Fibroblast of gingiva (primary cell): Measurements from ENCODE around the gene TOGARAM2.

ENCODE experiments used
- DNase-seq: peaks from one replicate; pipeline ENCODE4 v3.0.0-alpha.2; 2011; ENCODE audit warnings: low read depth

TOGARAM2 gene

DNA sequence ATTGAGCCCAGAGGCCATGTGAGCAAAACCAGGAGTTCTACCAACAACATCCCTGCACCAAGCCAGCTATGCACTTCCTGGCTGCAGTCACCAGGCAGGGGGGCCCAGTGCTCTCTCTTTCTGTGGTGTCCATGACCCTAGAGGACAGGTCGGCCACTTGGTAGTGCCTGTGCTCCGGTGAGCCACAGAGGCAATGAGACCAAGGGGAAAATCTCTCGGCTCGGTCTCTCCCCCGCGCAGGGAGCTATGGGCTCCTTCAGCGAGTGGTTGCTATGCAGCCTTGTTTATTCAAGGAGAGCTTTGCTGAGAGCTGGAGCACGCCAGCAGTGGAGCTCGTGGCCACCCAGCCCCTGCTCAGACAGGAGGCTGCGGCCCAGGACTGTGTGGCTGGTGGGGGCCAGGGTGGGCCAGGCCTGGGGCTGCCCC is at the start of gene TOGARAM2:
TSS of gene TOGARAM2 (plus strand) at position 283 of the 426 bp plus-strand sequence. CDS start 13,537 bp downstream, outside the sequence.
- no peak for DNase-seq

GRCh38 chr2:28934769-28935168 is 46.3 kb upstream of the TOGARAM2 start:
- DNase-seq = no peak

DNA sequence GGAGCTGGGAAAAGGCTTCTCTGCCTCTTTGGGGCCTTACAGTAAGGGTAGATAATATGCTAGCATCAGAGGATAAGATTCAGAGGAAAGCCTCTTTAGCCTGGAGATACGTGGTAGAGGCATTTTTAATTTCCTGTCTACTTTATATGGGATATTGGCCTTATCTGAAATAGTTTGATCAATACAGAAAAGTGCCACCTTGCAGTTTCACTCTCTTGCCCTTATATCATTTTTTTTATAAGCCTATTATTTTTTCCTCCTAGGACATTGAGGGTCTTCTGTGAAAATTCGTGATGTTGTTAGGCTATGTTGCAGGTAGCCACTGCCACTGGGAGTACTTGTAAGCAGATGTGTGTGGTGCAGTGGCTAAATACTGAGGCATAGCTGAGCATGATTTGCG is 40.1 kb upstream of the TOGARAM2 start:
- no peak for DNase-seq

DNA sequence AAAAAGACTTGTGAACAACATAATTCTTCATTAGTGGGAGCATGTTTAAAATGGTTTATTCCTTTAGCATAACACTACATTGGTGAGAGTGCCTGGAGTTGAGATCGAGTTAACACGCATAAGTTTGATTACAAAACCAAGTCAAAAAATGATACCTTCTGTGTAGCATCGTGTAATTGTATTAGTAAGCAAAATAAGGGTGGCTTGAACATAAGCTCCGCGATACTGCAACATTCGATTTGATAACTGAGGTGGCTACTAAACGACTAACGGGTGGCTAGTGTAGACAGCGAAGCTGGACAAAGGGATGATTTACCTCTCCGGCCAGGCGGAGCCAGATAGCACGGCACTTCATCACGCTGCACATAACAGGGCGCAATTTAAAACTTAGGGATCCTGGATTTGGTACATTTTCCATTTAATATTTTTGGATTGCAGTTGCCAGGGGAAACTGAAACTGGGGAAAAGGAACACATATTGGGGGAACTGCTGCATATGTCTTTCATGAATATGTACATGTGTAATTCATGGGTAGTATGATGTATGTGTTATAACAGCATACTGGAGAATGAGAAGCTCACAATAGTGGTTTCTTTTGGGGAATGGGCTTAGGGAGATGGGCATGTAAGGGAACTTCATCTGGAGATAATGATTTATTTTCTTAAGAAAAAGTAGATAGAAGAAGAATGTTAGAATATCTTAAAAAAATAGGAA is 36.4 kb upstream of the TOGARAM2 start:
- no peak for DNase-seq

GRCh38 chr2:28948160-28948559 is 32.9 kb upstream of the TOGARAM2 start:
- no peak for DNase-seq

GRCh38 chr2:28949190-28949589 is 31.9 kb upstream of the TOGARAM2 start:
- no peak for DNase-seq

GRCh38 chr2:28949617-28950305 is 31.3 kb upstream of the TOGARAM2 start:
- DNase-seq = no peak

DNA sequence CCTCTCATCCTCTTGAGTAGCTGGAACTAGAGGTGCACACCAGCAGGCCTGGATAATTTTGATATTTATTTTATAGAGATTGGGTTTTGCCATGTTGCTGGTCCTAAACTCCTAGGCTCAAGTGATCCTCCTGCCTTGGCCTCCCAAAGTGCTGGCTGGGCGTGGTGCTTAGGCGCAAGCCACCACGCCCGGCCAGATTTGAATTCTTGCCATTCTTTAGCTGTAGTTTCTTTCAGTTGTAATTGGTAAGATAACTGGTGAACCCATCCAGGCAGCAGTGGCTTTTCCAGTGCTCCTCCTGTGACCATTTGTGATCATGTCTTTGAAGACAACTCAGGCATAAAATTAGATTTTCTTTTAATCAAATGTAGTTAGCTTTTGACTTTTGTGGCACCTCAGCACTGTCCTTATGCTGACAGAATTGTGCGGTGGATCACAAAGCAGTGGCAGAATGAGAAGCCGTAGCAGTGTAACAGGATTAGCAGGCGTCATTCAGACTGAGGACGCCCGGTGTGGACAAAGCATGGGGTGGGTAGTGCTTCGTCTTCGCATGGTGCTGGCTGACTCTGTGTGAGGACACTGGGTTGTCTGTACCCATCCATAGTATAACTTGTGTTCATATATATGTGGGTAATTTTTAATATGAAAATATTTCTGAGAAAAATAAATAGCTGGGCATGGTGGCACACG is 30.0 kb upstream of the TOGARAM2 start:
- no peak for DNase-seq

DNA sequence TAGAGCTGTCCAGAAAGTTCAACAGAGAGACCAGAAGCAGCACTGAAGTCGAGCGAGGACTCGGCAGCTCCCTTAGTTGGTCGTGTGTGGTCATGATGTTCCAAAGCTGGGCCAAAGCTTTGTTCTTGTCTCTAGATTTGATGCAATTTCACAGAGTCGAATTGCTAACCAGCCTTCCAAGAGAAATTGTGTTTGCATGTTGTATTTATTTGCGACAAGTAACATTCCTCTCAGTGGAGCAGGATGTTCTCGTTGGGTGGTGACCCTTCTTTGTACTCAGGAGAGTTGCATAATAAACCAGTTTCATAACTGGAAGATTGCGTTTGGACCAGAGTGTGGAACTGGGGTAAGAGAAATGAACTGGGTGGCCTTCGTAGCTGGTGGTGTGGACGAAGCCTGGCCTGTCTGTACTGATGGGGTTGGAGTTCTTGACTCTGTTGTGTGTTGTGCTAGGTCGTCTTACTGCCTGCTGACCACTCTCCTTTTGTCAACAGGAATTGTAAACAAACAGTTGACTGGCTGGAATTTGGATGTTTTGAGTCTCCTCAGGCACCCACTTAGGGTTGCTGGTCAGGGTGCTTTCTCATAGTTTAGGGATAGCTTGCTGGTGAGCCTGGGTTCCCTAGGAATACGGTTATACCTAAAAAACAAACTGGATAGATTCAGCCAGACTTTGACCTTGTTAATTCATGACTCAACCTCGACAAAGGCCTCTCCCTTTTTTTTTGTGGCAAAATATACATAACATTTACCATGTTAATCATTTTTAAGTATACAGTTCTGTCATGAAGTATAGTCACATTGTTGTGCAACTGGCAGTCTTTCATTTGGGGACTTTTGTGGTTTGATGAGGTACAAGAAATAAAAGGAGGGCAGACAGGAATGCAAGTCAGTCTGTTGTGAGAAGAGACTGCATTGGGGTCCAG is 28.9 kb upstream of the TOGARAM2 start:
- DNase-seq = peak; percentile 95

GRCh38 chr2:28952836-28953211 is 28.3 kb upstream of the TOGARAM2 start:
- no peak for DNase-seq

- DNase-seq = no peak
These were observed 25.6 kb upstream of the TOGARAM2 start for GRCh38 chr2:28955467-28955866.

DNA sequence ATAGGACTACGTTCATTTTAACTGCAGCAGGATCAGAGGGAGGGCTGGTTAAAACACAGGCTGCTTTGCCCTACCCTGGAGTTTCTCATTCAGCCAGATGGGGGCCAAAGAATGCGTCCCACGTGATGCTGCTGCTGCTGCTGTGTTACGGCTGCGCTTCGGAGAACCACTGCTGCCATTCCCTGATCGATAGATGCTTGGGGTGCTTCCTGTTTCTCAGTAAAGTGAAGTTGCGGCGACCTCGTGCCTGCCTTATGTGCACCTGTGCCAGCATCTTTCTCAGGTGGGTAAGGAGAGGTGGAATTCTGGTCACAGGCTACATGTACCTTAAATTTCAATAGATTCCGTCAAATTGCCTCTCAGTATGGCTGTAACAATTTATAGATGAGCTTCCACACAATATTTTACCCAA is 24.7 kb upstream of the TOGARAM2 start:
- DNase-seq = no peak

DNA sequence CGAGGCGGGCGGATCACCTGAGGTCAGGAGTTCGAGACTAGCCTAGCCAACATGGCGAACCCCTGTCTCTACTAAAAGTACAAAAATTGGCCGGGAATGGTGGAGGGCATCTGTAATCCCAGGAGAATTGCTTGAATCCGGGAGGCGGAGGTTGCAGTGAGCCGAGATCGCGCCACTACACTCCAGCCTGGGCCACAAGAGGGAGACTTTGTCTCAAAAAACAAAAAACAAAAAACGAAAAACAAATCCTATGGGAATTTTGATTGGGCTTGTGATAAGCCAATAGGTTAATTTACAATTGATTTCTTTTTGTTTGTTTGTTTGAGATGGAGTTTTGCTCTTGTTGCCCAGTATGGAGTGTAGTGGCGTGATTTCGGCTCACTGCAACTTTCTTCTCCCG is 24.2 kb upstream of the TOGARAM2 start:
- no peak for DNase-seq

- peak; percentile 65 for DNase-seq
These were observed 22.4 kb upstream of the TOGARAM2 start for GRCh38 chr2:28958689-28959088.

- DNase-seq = no peak
These were observed 20.7 kb upstream of the TOGARAM2 start for GRCh38 chr2:28960401-28960800.

GRCh38 chr2:28962505-28962904 is 18.6 kb upstream of the TOGARAM2 start:
- no peak for DNase-seq

GRCh38 chr2:28970464-28971160 is 10.5 kb upstream of the TOGARAM2 start:
- DNase-seq = no peak

DNA sequence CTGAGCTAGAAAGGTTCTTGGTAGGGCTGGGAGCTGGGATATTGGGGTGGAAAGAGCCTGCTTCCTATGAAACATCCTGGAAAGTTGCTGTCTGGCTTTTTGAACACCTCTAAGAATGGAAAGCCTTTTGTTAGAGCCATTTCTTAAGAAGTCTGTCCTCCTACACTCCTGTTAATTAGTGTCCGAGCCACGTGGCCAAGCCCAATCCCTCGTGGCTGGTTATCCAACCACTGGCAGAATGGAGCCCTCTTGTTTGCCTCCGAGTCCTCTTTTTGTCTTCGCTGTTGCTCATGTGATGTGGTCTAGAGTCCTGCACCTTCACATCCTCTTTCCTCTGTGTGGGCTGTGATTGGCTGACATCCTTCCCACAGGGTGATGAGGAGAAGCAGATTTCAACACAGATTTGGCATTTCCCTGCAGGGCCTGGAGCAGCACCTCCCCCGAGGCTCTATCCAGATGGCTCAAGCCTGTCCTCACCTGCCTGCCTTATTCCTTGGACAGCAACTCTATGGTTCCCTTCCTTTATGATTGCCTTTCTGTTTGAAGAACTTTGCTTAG is 8.2 kb upstream of the TOGARAM2 start:
- no peak for DNase-seq

DNA sequence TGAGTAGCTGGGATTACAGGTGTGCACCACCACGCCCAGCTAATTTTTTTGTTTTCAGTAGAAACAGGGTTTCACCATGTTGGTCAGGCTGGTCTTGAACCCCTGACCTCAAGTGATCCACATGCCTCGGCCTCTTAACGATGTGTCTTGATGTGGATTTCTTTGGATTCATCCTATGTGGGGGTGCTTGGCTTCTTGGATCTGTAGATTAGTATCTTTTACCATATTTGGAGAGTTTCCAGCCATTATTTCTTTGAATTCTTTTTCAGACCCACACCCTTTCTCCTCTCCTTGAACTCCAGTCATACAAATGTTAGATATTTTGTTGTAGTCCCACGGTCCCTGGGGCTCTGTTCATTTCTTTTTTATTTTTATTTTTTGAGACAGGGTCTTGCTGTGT is 6.8 kb upstream of the TOGARAM2 start:
- DNase-seq = no peak

GRCh38 chr2:28975671-28976070 is 5.4 kb upstream of the TOGARAM2 start:
- DNase-seq = no peak

DNA sequence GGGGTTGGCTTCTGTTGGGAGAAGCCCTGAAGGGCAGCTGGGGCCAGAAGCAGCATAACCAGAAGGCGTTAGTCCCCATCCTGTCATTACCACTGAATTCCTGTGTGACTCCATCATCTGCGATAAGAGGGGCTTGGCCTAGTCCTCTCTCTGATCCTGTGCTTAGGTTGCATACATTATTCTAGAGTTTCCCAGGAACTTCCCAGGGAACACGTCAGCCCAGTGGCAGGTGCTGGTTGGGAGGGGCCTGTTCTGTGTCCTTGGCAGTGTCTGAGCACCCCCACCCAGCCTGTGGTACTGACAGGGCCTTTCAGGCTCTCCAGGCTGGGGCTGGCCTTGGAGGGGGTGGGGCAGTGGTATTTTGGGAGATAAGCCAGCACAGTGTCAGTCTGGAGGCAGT is 4.5 kb upstream of the TOGARAM2 start:
- DNase-seq = no peak
